Measurements from ENCODE around the gene TBC1D7. TPM values are rescaled to one million over a fixed set of nuclear protein-coding genes. Genes with fewer than 3 reads are reported as not detected.

Gene TBC1D7
- total RNA-seq, 1 experiment from 2014 or later, result 44.9 TPM

DNA sequence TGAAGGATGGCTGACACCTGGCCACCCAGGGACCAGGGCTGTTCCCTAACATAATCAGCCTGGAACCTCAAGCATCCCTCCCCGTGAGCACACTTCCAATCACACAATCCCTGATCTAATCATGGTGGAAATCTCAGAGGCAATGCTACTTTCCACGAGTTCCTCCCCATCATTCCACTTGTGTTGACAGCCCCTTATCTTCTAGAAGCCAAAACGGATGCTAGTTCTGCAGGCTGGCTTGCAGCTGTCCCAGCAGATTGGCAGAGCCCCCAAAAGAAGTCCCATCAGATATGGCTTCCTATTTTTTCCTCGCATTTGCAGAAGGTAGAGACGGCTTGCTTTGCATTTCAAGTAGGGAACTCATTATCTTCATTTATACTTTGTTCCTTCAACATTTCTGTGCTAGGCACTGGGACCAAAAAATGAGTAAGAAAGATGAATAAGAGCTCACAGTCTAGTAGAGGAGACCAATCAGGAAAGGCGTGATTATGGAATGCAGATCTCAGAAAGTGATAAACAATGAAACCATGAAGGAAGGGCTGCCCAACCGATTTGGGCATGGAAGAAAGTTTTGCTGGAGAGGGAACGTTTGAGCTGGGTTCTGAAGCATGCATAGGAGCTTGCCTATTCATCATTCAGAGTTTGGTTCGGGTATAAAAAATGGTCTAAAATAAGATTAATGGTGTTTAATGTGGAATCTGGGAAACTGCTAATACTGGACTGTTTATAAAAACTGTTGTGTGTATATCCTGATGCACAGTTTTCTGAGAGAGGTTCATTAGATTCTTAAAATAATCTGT lies 44.6 kb upstream of the TBC1D7 start:
- ChIA-PET CTCF (interaction anchor here (0.6 to 1.2 kb wide), 2 partner anchors 38 to 202 kb away, joined by 3 to 5 read pairs; partner anchors contain the start of gene SIRT5), POLR2A (interaction anchor here (0.6 to 1.6 kb wide), 2 partner anchors 8 to 439 kb away, joined by 3 to 4 read pairs; no protein-coding TSS in a partner anchor)
- no peak for TF ChIP-seq HMGXB4 (CRISPR knock-in tag; IDR thresholded peaks at IDR 0.05)
- ATAC-seq (no peak), DNase-seq (ENCODE audit: low spot score) (no peak)
- Mint-ChIP-seq H3K36me3 (no peaks in the 10 kb centered on the region), H3K27me3 (ENCODE audit: low read depth) (no peaks in the 10 kb centered on the region), H3K4me1 (peaks cover 16% of the 10 kb centered on the region), H3K4me3 (no peak overlapping the region), H3K27ac (no peak overlapping the region), H3K9me3 (peaks cover 6% of the 10 kb centered on the region; the same call in 1 of the 2 replicates)

DNA sequence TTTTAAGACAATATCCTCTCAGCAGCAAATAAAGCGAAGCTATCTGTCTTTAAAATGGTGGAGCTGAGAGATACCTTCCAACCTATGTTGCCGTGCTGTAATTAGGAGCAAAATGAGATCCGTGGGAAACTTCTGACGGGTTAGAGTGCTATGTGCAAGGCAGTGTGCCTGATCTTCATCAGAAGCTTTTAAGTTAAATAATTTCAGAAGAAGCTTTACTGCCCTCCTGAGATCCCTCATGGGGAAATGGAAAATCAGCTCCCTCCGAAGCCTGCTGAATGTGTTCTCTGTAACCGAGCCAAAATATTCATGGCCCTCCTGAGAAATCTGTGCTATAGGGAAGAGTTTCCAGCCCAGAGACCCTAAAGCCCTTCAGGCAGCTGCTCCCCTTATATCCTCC lies 43.7 kb upstream of the TBC1D7 start:
- no peak for ATAC-seq
- Mint-ChIP-seq H3K36me3 (no peaks in the 10 kb centered on the region), H3K4me3 (no peak overlapping the region), H3K4me1 (peaks cover 24% of the 10 kb centered on the region), H3K9me3 (no peaks in the 10 kb centered on the region), H3K27me3 (ENCODE audit: low read depth) (no peaks in the 10 kb centered on the region), H3K27ac (no peak overlapping the region)
- no peak for TF ChIP-seq TP53 (CRISPR knock-in tag; IDR thresholded peaks at IDR 0.05)
- ChIA-PET POLR2A (interaction anchor here (1.6 kb wide), 1 partner anchor 9 kb away, joined by 4 read pairs; no protein-coding TSS in a partner anchor), CTCF (no interaction called here)
- DNase-seq (ENCODE audit: low spot score), result no peak

DNA sequence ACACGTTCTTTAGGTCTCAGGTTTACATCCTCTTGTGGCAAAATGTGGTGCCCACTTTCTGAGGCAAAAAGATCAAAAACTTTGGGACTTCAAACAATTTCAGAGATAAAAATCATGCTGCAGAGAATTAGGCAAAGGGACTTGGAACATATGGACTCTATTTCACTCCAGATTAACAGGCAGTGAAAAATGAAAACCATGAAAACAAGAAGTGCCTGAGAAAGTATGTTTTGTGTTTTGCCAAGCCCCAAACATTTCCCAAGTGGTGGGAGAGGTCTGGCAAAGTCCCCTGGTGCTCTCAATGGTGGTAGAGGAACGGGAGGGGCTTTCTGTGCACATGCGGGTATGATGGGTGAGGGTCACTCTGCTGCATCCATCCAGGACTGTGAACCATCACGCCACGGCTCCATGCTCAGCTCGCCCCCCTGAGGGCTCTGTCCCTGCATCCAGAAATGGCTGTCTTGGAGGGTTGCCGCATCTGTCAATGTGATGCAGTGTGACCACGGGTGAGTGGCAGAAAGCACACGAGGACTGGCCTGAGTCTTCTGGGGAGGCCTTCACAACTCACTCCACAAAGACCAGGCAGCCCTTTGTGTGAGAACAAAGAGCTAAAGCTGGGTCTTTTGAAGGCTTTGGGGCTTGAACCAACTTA lies 43.2 kb upstream of the TBC1D7 start:
- TF ChIP-seq, protein P1, sequence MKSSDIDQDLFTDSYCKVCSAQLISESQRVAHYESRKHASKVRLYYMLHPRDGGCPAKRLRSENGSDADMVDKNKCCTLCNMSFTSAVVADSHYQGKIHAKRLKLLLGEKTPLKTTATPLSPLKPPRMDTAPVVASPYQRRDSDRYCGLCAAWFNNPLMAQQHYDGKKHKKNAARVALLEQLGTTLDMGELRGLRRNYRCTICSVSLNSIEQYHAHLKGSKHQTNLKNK (CRISPR knock-in tag; IDR thresholded peaks at IDR 0.05), result no peak
- no peak for TF ChIP-seq CDX4 (CRISPR knock-in tag; IDR thresholded peaks at IDR 0.05; ENCODE audit: borderline replicate concordance)
- no peak for TF ChIP-seq ZBTB21 (CRISPR knock-in tag; IDR thresholded peaks at IDR 0.05; ENCODE audit: borderline replicate concordance)
- TF ChIP-seq, protein P2, sequence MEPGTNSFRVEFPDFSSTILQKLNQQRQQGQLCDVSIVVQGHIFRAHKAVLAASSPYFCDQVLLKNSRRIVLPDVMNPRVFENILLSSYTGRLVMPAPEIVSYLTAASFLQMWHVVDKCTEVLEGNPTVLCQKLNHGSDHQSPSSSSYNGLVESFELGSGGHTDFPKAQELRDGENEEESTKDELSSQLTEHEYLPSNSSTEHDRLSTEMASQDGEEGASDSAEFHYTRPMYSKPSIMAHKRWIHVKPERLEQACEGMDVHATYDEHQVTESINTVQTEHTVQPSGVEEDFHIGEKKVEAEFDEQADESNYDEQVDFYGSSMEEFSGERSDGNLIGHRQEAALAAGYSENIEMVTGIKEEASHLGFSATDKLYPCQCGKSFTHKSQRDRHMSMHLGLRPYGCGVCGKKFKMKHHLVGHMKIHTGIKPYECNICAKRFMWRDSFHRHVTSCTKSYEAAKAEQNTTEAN (CRISPR knock-in tag; IDR thresholded peaks at IDR 0.05), result no peak
- TF ChIP-seq GRHL2 (CRISPR knock-in tag; IDR thresholded peaks at IDR 0.05; ENCODE audit: insufficient replicate concordance, severe bottlenecking), result no peak
- no peak for TF ChIP-seq NR2C2 (CRISPR knock-in tag; IDR thresholded peaks at IDR 0.05)
- TF ChIP-seq JUN (CRISPR knock-in tag; IDR thresholded peaks at IDR 0.05), result no peak
- TF ChIP-seq MXD4 (CRISPR knock-in tag; IDR thresholded peaks at IDR 0.05; ENCODE audit: borderline replicate concordance), result no peak
- no peak for TF ChIP-seq PRRX2 (CRISPR knock-in tag; IDR thresholded peaks at IDR 0.05)
- no peak for TF ChIP-seq GABPB1 (CRISPR knock-in tag; IDR thresholded peaks at IDR 0.05)
- no peak for TF ChIP-seq MYBL2 (CRISPR knock-in tag; IDR thresholded peaks at IDR 0.05)
- TF ChIP-seq, protein P3, sequence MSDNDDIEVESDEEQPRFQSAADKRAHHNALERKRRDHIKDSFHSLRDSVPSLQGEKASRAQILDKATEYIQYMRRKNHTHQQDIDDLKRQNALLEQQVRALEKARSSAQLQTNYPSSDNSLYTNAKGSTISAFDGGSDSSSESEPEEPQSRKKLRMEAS (CRISPR knock-in tag; IDR thresholded peaks at IDR 0.05), result no peak
- TF ChIP-seq NR3C1 (CRISPR knock-in tag; conservative IDR thresholded peaks at IDR 0.05; ENCODE audit: low read depth), result no peak
- TF ChIP-seq, protein P4, sequence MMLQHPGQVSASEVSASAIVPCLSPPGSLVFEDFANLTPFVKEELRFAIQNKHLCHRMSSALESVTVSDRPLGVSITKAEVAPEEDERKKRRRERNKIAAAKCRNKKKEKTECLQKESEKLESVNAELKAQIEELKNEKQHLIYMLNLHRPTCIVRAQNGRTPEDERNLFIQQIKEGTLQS (CRISPR knock-in tag; conservative IDR thresholded peaks at IDR 0.05), result no peak
- TF ChIP-seq ZNF317 (CRISPR knock-in tag; IDR thresholded peaks at IDR 0.05; ENCODE audit: borderline replicate concordance, low read depth), result no peak
- TF ChIP-seq FOXP1 (CRISPR knock-in tag; IDR thresholded peaks at IDR 0.05; ENCODE audit: borderline replicate concordance), result no peak
- TF ChIP-seq, protein P5, sequence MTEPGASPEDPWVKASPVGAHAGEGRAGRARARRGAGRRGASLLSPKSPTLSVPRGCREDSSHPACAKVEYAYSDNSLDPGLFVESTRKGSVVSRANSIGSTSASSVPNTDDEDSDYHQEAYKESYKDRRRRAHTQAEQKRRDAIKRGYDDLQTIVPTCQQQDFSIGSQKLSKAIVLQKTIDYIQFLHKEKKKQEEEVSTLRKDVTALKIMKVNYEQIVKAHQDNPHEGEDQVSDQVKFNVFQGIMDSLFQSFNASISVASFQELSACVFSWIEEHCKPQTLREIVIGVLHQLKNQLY (CRISPR knock-in tag; IDR thresholded peaks at IDR 0.05), result no peak
- no peak for TF ChIP-seq OVOL2 (CRISPR knock-in tag; IDR thresholded peaks at IDR 0.05; ENCODE audit: borderline replicate concordance)
- ChIA-PET POLR2A (interaction anchor here (1.6 kb wide), 1 partner anchor 9 kb away, joined by 4 read pairs; no protein-coding TSS in a partner anchor), CTCF (no interaction called here)
- Mint-ChIP-seq H3K4me3 (no peak overlapping the region), H3K27ac (no peak overlapping the region), H3K4me1 (peaks cover 25% of the 10 kb centered on the region), H3K9me3 (no peaks in the 10 kb centered on the region), H3K27me3 (ENCODE audit: low read depth) (no peaks in the 10 kb centered on the region), H3K36me3 (no peaks in the 10 kb centered on the region)
- ATAC-seq, result no peak
- DNase-seq (ENCODE audit: low spot score), result no peak

Measured in WTC11 (cell line).